ENCODE data around the gene RARRES2. TPM values are rescaled to one million over a fixed set of nuclear protein-coding genes. Genes with fewer than 3 reads are reported as not detected.

Gene RARRES2
- total RNA-seq, 1 experiment from 2014 or later, result 2.1 TPM

- no TSS peak for BruUV-seq (replicated peaks)
- Histone ChIP-seq H2AFZ (ENCODE audit: low read depth, low read length, poor library complexity, severe bottlenecking) (no peak overlapping the region), H3K9me3 (ENCODE audit: control insufficient read depth in 1 of 2, insufficient read depth in 1 of 2, low read depth in 1 of 2, low read length in 2 of 2) (no peaks in the 10 kb centered on the region), H3K27ac (ENCODE audit: low read depth, low read length) (no peak overlapping the region), H3K79me2 (ENCODE audit: insufficient read depth, low read length) (no peaks in the 10 kb centered on the region), H3K4me2 (ENCODE audit: low read length) (no peak overlapping the region), H3K9me2 (ENCODE audit: insufficient read depth) (no peaks in the 10 kb centered on the region), H3K9ac (ENCODE audit: low read length) (no peak overlapping the region), H3K4me3 (replicated peaks in 1 of 2; ENCODE audit: low read depth in 1 of 2, low read length in 2 of 2) (no peak overlapping the region), H3K27me3 (ENCODE audit: insufficient read depth, low read length) (no peaks in the 10 kb centered on the region), H3K36me3 (ENCODE audit: control insufficient read depth in 1 of 2, insufficient read depth in 2 of 2, low read length in 2 of 2) (no peaks in the 10 kb centered on the region), H3K4me1 (ENCODE audit: control insufficient read depth in 1 of 2, insufficient read depth in 2 of 2, low read length in 2 of 2) (no peaks in the 10 kb centered on the region), H4K20me1 (ENCODE audit: insufficient read depth) (no peaks in the 10 kb centered on the region)
- no peak for ATAC-seq
- TF ChIP-seq REST (IDR thresholded peaks at IDR 0.05; ENCODE audit: low read depth) (no peak), EZH2 (IDR thresholded peaks at IDR 0.05) (no peak), JUND (IDR thresholded peaks at IDR 0.05) (no peak)
- DNase-seq (ENCODE audit: low read depth, low spot score), result no peak
- ChIA-PET POLR2A (no interaction called here), RAD21 (ENCODE audit: low non-redundant PET in 1 of 2, low total read pairs in 2 of 2, uncharacterized antibody in 2 of 2, unreplicated experiment in 2 of 2) (no interaction called here), CTCF (no interaction called here)
- intact Hi-C loops (cut with micrococcal nuclease), result no loop called here
Measured at GRCh38 chr7:150338166-150338829, 3.1 kb downstream of the RARRES2 start.

GRCh38 chr7:150337659-150338081, 3.8 kb downstream of the RARRES2 start:
- Histone ChIP-seq H3K4me1 (ENCODE audit: control insufficient read depth in 1 of 2, insufficient read depth in 2 of 2, low read length in 2 of 2) (no peaks in the 10 kb centered on the region), H2AFZ (ENCODE audit: low read depth, low read length, poor library complexity, severe bottlenecking) (no peak overlapping the region), H3K9me3 (ENCODE audit: control insufficient read depth in 1 of 2, insufficient read depth in 1 of 2, low read depth in 1 of 2, low read length in 2 of 2) (no peaks in the 10 kb centered on the region), H3K9me2 (ENCODE audit: insufficient read depth) (no peaks in the 10 kb centered on the region), H3K79me2 (ENCODE audit: insufficient read depth, low read length) (no peaks in the 10 kb centered on the region), H3K36me3 (ENCODE audit: control insufficient read depth in 1 of 2, insufficient read depth in 2 of 2, low read length in 2 of 2) (no peaks in the 10 kb centered on the region), H3K4me2 (ENCODE audit: low read length) (no peak overlapping the region), H3K9ac (ENCODE audit: low read length) (no peak overlapping the region), H3K27me3 (ENCODE audit: insufficient read depth, low read length) (no peaks in the 10 kb centered on the region), H3K27ac (ENCODE audit: low read depth, low read length) (no peak overlapping the region), H4K20me1 (ENCODE audit: insufficient read depth) (no peaks in the 10 kb centered on the region), H3K4me3 (replicated peaks in 1 of 2; ENCODE audit: low read depth in 1 of 2, low read length in 2 of 2) (no peak overlapping the region)
- TF ChIP-seq EZH2phosphoT487 (IDR thresholded peaks at IDR 0.05; ENCODE audit: borderline replicate concordance), result no peak
- TF ChIP-seq CTCF (IDR thresholded peaks at IDR 0.05 in 2 of 3, conservative IDR thresholded peaks at IDR 0.05 in 1 of 3; ENCODE audit: borderline replicate concordance in 1 of 3, insufficient read depth in 1 of 3, low read depth in 2 of 3, low read length in 2 of 3), result no peak
- TF ChIP-seq RAD21 (IDR thresholded peaks at IDR 0.05; ENCODE audit: low read depth), result no peak
- TF ChIP-seq ZBTB33 (IDR thresholded peaks at IDR 0.05; ENCODE audit: extremely low read depth, insufficient replicate concordance, low read length), result no peak
- DNase-seq (ENCODE audit: low read depth, low spot score) (no peak), ATAC-seq (no peak)
- intact Hi-C loops (cut with micrococcal nuclease), result no loop called here
- POLR2A ChIA-PET, result no interaction called here
- CTCF ChIA-PET, result no interaction called here
- no TSS peak for BruUV-seq (replicated peaks)
- RAD21 ChIA-PET (ENCODE audit: low non-redundant PET in 1 of 2, low total read pairs in 2 of 2, uncharacterized antibody in 2 of 2, unreplicated experiment in 2 of 2), result no interaction called here

Data from HCT116 (cell line).